WTC11 (cell line): ENCODE measurements around the gene ZBTB20. TPM values are rescaled to one million over a fixed set of nuclear protein-coding genes. Genes with fewer than 3 reads are reported as not detected.

Experiments
- ATAC-seq: fragments of 200-7000 bp; cut with Tn5 transposase; 2 replicates; pipeline ENCODE4 v1.10.0; 2021; ENCODE audit warnings: mild to moderate bottlenecking, moderate library complexity
- CTCF ChIA-PET: fragments of 300-600 bp; sonication (Branson Sonifier 250); formaldehyde crosslinking; loops from one replicate; lab custom pipeline; 2021; ENCODE audit warnings: antibody characterized with exemption; lab: Charles Lee
- POLR2A ChIA-PET: fragments of 350-600 bp; sonication (Branson Sonifier 250); formaldehyde crosslinking; loops from one replicate; lab custom pipeline; 2021; ENCODE audit warnings: antibody characterized with exemption; lab: Charles Lee
- DNase-seq: peaks from one replicate; pipeline ENCODE4 v3.0.0; 2021; ENCODE audit warnings: low spot score
- H3K27ac Mint-ChIP-seq: 2 replicates; pipeline ENCODE4 v1.8.0; 2021; ENCODE audit warnings: mixed read lengths
- H3K27me3 Mint-ChIP-seq: 2 replicates; pipeline ENCODE4 v1.8.0; 2021; ENCODE audit warnings: low read depth, mild to moderate bottlenecking, moderate library complexity, mixed read lengths
- H3K36me3 Mint-ChIP-seq: 2 replicates; pipeline ENCODE4 v1.8.0; 2021; ENCODE audit warnings: mixed read lengths
- H3K4me1 Mint-ChIP-seq: 2 replicates; pipeline ENCODE4 v1.8.0; 2022; ENCODE audit warnings: mixed read lengths
- H3K4me3 Mint-ChIP-seq: 2 replicates; pipeline ENCODE4 v1.8.0; 2021; ENCODE audit warnings: mild to moderate bottlenecking, moderate library complexity, mixed read lengths
- H3K9me3 Mint-ChIP-seq: 2 replicates; pipeline ENCODE4 v1.8.0; 2021; ENCODE audit warnings: mixed read lengths
- ATF1 ChIP-seq: sonication (generic); formaldehyde crosslinking; IDR thresholded peaks from 2 replicates; pipeline ENCODE4 v1.8.1; 2023; ENCODE audit warnings: mild to moderate bottlenecking, moderate library complexity, missing genetic modification reagents
- CREM ChIP-seq: sonication (generic); formaldehyde crosslinking; IDR thresholded peaks from 2 replicates; pipeline ENCODE4 v1.8.1; 2022; ENCODE audit warnings: mild to moderate bottlenecking, missing genetic modification reagents, moderate library complexity
- GABPB1 ChIP-seq: sonication (generic); formaldehyde crosslinking; IDR thresholded peaks from 2 replicates; pipeline ENCODE4 v1.8.1; 2023; ENCODE audit warnings: mild to moderate bottlenecking, missing genetic modification reagents
- GRHL2 ChIP-seq: fragments of 250-450 bp; sonication (Bioruptor Pico); IDR thresholded peaks from 2 replicates; pipeline ENCODE4 v1.8.0; 2022; ENCODE audit warnings: mild to moderate bottlenecking, moderate library complexity; ENCODE audit not compliant: insufficient replicate concordance, severe bottlenecking
- IRF1 ChIP-seq: sonication (generic); formaldehyde crosslinking; IDR thresholded peaks from 2 replicates; pipeline ENCODE4 v1.8.0; 2023; ENCODE audit warnings: missing genetic modification reagents
- IRF2 ChIP-seq: sonication (generic); formaldehyde crosslinking; IDR thresholded peaks from 2 replicates; pipeline ENCODE4 v1.8.0; 2022; ENCODE audit warnings: low read depth, missing genetic modification reagents, borderline replicate concordance
- KAT7 ChIP-seq: sonication (generic); formaldehyde crosslinking; IDR thresholded peaks from 2 replicates; pipeline ENCODE4 v1.8.1; 2023; ENCODE audit warnings: missing genetic modification reagents, mild to moderate bottlenecking, borderline replicate concordance
- SMAD3 ChIP-seq: sonication (generic); formaldehyde crosslinking; IDR thresholded peaks from 2 replicates; pipeline ENCODE4 v1.8.0; 2022; ENCODE audit warnings: missing genetic modification reagents, mild to moderate bottlenecking, borderline replicate concordance
- TP53 ChIP-seq: sonication (generic); formaldehyde crosslinking; IDR thresholded peaks from 2 replicates; pipeline ENCODE4 v1.8.1; 2023; ENCODE audit warnings: mild to moderate bottlenecking, missing genetic modification reagents
- ZNF121 ChIP-seq: sonication (generic); formaldehyde crosslinking; IDR thresholded peaks from 2 replicates; pipeline ENCODE4 v1.8.0; 2023; ENCODE audit warnings: missing genetic modification reagents
- ZNF219 ChIP-seq: sonication (generic); formaldehyde crosslinking; IDR thresholded peaks from 2 replicates; pipeline ENCODE4 v1.8.0; 2023; ENCODE audit warnings: missing genetic modification reagents, mild to moderate bottlenecking, borderline replicate concordance
- ZNF263 ChIP-seq: sonication (generic); formaldehyde crosslinking; IDR thresholded peaks from 2 replicates; pipeline ENCODE4 v1.8.1; 2022; ENCODE audit warnings: low read depth, mild to moderate bottlenecking, moderate library complexity, missing genetic modification reagents
- ZNF281 ChIP-seq: sonication (generic); formaldehyde crosslinking; IDR thresholded peaks from 2 replicates; pipeline ENCODE4 v1.8.0; 2023; ENCODE audit warnings: mild to moderate bottlenecking, missing genetic modification reagents
- total RNA-seq: library from RNA; stranded (reverse); gene quantifications from 3 replicates; pipeline ENCODE4 v1.2.3, GENCODE V29; 2021
- TF ChIP-seq, protein P1 (sequence below): fragments of 250-450 bp; sonication (Bioruptor Pico); conservative IDR thresholded peaks from 2 replicates; pipeline ENCODE4 v1.9.0; 2021; ENCODE audit warnings: mild to moderate bottlenecking

ZBTB20 gene
- total RNA-seq, 1 experiment from 2014 or later: 1.5 TPM

DNA sequence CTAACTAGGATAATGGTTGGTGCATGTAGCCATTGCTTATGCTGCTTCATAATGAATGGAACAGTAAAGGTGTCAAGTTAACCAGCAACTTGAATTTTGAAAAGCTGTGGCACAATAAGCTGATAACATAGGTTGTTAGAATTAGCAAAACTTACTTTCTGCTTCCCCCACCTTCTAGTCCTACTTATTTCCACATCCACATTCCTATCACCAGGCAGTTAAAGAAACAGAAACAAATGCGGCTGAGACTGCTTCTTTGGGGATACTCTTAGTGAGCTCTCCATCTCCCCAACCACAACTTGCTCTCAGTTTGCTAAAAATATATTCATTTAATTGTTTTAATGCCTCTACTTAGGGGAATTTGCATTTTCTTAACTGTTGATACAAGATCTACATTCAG is 638.1 kb downstream of the ZBTB20 start:
- ChIA-PET CTCF (no interaction called here), POLR2A (no interaction called here)
- Mint-ChIP-seq H3K36me3 (no peaks in the 10 kb centered on the region), H3K4me3 (no peak overlapping the region), H3K27ac (no peak overlapping the region), H3K4me1 (peaks cover 20% of the 10 kb centered on the region), H3K9me3 (no peaks in the 10 kb centered on the region)
- DNase-seq (no peak), ATAC-seq (no peak)
- TF ChIP-seq SMAD3 (no peak), KAT7 (CRISPR knock-in tag) (no peak), ZNF281 (CRISPR knock-in tag) (no peak), CREM (CRISPR knock-in tag) (no peak), GABPB1 (no peak), IRF1 (CRISPR knock-in tag) (no peak), TP53 (CRISPR knock-in tag) (no peak), ZNF219 (CRISPR knock-in tag) (no peak), ZNF263 (no peak), ZNF121 (CRISPR knock-in tag) (no peak), ATF1 (CRISPR knock-in tag) (no peak), IRF2 (CRISPR knock-in tag) (no peak)
- TF ChIP-seq, protein P1, sequence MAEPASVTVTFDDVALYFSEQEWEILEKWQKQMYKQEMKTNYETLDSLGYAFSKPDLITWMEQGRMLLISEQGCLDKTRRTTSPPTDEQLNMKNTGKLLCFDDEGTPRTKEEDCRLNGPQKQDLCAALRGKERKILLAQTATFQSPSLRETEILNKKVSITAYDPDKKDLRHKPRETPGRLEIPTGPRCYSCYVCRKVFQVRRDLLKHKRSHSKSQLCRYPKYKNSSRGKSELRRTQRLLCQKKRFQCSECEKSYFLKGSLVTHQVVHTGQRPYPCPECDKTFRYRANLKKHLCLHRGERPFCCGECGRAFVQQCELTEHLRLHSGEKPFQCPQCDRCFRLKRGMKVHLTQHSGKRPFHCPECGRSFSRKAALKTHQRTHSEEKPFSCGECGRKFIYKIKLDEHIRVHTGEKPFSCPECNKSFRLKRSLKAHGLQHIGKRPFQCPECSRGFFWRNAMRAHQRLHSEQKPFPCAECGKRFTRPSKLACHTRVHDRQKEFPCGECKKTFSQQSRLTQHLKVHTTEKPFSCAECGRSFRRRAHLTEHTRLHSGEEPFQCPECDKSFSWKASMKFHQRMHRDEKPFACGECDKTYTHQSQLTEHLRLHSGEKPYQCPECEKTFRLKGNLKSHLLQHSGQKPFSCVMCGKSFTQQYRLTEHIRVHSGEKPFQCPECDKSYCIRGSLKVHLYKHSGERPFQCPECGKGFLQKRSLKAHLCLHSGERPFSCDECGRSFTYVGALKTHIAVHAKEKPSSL (CRISPR knock-in tag): no peak
- TF ChIP-seq, all 79 proteins: peak for 0
- no peaks in the 10 kb centered on the region for H3K27me3 Mint-ChIP-seq

DNA sequence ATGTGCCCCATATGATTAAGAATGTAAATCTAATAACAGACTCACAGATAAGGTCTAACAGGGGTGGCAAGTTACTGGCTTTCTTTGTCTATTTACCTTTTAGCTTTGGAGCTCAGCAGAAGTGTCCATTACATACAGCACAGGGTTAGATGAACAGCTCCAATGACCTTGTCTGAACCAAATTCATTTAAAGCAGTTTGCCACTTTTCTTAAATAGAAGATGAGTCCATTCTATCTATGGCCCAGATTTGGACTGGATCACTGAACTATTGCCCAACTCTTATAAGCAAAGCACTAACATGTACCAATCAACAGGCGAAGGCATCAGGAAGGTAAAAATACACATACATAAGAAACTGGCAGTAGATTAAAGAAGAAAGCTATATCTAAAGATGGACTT is 638.9 kb downstream of the ZBTB20 start:
- Mint-ChIP-seq H3K4me3 (no peak overlapping the region), H3K9me3 (no peaks in the 10 kb centered on the region), H3K4me1 (peaks cover 20% of the 10 kb centered on the region), H3K27ac (no peak overlapping the region), H3K27me3 (no peaks in the 10 kb centered on the region), H3K36me3 (no peaks in the 10 kb centered on the region)
- no peak for TF ChIP-seq GRHL2 (CRISPR knock-in tag)
- TF ChIP-seq ZNF281 (CRISPR knock-in tag): no peak
- TF ChIP-seq SMAD3: no peak
- no peak for TF ChIP-seq ZNF121 (CRISPR knock-in tag)
- no peak for DNase-seq
- POLR2A ChIA-PET: no interaction called here
- CTCF ChIA-PET: no interaction called here
- no peak for ATAC-seq
